NCI-H748 (cell line): Measurements from ENCODE around the gene DNMBP.
"Not testable (repeated sequence)": the region's sequence is repeated elsewhere in the genome, so short reads cannot be mapped to it uniquely, and the experiment has no call there.

ENCODE experiments used
- DNase-seq: peaks from one replicate; lab custom pipeline; 2025; ENCODE audit not compliant: unreplicated experiment; lab: John Stamatoyannopoulos, UW

DNMBP gene

GRCh38 chr10:99863535-99864240, 146.1 kb downstream of the DNMBP start:
- DNase-seq, result not testable (repeated sequence)

DNA sequence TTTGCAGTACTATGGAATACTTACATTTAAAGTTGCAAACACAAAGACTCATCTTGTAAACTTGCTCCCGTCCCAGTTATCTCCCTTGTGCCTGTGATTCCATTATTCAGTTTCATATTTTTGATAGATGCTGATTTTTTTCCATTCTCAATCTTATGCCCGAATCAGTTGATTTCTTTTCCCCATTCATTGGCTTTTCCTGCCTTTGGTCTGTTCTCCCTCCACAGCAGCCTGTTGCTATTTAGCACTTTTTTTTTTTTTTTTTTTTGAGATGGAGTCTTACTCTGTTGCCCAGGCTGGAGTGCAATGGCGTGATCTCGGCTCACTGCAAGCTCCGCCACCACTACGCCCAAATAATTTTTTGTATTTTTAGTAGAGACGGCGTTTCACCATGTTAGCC, 149.3 kb downstream of the DNMBP start:
- DNase-seq, result no peak

DNA sequence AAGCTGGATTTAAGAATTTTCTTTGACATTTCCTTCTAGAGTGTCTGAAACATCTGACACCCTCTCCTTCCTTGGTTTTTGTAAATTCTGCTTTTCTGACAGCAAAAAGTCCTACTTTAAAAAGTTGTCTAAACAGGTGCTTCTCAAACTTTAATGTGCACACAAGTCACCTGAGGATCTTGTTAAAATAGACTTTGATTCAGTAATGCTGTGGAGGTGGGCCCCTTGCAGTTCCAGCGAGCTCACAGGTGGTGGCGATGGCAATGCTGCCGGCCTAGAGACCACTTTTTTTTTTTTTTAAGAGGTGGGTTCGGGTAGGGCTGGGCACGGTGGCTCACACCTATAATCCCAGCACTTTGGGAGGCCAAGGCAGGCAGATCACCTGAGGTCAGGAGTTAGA, 150.2 kb downstream of the DNMBP start:
- peak; percentile 21 for DNase-seq

GRCh38 chr10:99858849-99859248, 150.9 kb downstream of the DNMBP start:
- no peak for DNase-seq

DNA sequence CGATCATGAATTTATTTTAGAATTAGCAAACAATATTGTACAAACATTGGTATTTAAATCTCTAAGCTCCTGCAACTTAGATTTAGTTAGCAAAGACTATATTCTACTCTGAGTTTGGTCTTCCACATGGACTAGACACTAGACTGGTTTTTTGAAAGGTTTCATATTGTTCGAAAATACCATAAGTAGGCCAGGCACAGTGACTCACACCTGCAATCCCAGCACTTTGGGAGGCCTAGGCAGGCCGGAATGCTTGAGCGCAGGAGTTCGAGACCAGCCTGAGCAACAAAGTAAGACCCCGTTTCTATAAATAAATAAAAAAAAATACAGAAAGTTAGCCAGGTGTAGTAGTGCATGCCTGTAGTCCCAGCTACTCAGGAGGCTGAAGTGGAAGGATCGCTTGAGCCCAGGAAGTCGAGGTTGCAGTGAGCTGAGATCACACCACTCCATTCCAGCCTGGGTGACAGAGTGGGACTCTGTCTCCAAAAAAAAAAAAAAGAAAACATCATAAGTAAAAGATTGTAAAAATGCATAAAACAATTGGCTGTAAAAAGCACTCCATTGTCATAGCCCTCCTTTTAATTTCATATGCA, 154.2 kb downstream of the DNMBP start:
- no peak for DNase-seq

GRCh38 chr10:99854860-99855259, 154.9 kb downstream of the DNMBP start:
- peak; percentile 36 for DNase-seq

GRCh38 chr10:99853655-99854054, 156.1 kb downstream of the DNMBP start:
- DNase-seq, result no peak

DNA sequence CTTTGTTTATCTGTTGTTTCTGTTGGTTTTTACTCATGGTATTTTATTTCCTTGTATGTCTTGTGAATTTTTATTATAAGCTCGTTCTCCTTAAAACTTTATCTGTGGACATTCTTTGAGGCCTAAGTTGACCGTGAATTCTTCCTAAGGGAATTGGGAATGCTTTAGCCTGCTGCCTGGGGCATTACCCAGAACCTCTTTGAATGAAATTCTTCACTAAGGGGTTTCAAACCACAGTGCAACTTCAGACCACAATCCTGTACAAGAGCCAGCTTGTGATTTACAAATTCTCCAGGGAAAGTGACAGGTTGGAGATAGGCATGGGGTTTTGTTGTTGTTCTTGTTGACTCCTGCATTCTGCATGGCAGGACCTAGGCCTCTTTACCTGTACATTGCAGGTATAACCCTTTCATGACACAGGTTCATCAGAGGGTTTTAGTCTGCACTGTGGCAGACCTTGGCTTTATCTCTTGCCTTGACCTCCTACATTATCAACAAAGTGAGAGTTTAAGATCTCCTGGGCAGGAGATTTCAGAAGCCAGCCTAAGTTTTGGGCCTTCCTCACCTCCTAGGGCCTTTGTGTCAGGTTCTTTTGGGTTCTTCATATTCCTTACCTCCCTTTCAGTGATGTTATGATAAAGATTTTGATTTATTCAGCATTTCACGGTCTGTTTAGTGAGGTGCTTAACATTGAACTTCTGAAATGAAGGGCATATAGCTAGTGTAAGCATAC, 157.1 kb downstream of the DNMBP start:
- no peak for DNase-seq

GRCh38 chr10:99851825-99852224, 157.9 kb downstream of the DNMBP start:
- no peak for DNase-seq

- no peak for DNase-seq
Measured at GRCh38 chr10:99850767-99851340, 158.9 kb downstream of the DNMBP start.

DNA sequence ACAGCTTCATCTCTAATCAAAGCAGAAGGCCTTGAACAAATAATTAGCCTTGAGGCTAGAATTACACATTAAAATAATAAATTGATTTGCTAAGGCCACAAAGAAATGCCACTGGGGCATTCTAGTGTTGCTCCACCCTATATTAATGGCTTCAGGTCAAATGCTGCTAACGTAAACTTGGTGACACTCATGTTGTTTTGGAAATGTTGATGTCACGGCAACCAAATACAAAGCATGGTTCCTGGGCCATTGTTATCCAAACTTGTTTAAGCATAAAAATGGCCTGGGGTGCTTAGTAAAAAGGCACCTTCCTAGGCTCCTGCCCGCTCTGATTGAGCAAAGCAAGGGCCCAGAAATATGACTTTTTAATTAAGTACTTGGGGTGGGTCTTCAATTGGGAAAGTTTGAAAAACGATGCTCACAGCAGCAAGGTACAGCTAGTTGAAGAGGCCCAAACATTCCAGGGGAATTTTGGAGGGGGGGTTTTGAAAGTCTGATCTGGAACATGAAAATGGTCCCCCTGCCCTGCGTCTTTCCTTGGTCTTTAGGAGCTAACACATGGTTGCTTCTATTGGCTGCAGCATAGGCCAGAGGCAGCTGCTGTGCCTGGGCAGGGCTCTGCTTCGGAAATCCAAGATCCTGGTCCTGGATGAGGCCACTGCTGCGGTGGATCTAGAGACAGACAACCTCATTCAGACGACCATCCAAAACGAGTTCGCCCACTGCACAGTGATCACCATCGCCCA, 159.6 kb downstream of the DNMBP start:
- DNase-seq, result peak; percentile 59

- no peak for DNase-seq
Measured at GRCh38 chr10:99849536-99849935, 160.2 kb downstream of the DNMBP start.

GRCh38 chr10:99849057-99849456, 160.7 kb downstream of the DNMBP start:
- no peak for DNase-seq

DNA sequence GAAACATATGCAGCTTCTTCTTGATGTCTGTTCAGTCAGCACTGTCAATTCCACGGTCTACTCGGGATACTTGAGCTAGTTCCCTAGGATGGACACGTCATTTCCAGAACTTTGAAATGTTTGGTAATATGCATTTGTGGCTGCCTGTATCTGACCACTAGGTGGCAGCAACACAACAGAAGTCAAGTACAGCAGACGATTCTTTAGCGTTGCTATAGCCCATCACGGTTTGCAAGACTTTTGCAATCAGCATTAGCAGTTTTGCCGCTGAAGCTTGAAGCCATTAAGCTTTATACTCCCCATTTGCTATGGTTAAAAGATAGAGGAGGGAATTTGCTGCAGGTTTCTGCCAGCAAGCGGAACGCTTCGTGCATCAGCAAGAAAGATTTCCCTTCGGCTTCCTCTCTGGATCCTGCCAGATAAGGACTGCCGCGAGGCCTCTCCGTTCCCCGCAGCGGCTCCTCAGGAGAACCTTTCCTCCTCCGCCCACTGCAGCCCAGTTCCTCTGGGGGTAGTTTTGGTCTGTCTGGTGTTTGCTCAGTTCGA, 163.8 kb downstream of the DNMBP start:
- peak; percentile 70 for DNase-seq

DNA sequence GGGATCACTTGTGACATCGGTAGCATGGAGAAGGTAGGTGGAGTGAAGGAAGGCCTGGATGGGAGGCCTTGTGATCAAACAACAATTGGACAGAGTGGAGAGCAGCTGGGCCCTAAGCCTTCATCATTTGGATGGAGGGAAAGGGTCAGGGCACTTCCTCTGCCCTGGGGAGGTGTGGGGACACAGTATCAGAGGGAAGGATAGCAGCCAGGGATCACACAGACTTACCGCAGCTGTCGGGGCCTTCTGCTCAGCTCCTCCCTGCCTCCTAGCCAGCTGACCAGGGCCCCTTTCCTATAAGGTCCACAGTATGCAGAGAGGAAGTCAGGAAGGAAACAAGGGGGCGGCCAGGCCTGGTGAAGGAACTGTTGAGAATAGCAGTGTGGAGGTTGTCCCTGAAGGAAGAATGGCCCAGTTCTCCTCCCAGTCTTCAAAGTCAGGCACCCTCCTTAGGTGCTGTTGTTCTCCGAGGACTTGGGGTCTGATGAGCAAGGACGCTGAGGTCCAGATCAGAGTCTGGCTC, 165.3 kb downstream of the DNMBP start:
- DNase-seq, result no peak

DNA sequence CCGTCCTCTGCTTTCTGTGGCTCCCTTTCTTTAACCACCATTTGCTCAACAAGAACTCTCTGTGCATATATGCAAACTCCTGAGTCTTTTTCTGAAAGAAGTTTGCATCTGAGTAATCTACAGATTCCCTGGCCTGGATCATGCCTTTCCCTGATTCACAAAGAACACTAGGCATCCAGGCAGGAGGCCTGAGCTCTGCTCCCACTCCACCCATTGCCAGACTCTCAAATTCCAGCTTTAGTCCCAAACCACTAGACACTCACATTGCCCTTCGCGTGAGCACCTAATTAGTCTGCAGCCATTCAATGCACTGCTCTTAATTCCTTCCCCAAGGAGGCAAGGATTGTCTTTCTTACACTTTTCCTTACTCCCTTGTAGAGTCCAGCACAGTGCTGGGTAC, 166.4 kb downstream of the DNMBP start:
- DNase-seq, result no peak

DNA sequence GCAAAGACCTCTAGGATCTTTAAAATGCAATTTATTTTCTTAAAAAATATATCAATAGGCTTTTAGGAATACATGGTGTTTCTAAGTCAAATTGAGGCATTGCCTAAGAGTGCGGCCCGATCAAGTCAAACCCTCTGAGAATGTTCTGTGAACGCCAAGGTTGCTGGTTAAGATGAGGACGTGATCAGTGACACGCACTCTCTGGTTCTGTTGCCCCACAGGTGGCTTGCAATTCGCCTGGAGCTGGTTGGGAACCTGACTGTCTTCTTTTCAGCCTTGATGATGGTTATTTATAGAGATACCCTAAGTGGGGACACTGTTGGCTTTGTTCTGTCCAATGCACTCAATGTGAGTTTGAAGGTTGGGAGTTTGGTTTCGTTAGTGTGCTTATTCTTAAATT, 168.0 kb downstream of the DNMBP start:
- no peak for DNase-seq

- not testable (repeated sequence) for DNase-seq
Measured at GRCh38 chr10:99840859-99841258, 168.9 kb downstream of the DNMBP start.

DNA sequence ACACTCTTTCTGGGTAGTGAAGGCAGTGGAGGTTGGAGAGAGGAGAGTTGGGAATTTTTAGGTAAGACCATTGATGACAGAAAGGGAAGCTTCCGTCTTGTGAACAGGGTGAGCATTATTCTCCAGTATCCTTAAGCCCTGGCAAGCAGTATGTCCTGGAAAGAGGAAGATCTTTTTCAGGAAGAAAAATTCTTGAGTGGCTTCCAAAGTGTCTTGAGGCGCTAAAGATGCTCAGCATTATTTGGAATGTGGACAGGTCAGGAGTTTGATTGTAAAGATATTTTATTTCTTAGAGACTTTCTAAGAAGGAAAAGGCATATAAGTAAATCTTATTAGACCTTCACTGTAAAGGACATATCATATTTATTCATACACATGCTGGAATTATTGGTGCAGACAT, 173.0 kb downstream of the DNMBP start:
- no peak for DNase-seq

GRCh38 chr10:99835947-99836346, 173.8 kb downstream of the DNMBP start:
- DNase-seq, result no peak

DNA sequence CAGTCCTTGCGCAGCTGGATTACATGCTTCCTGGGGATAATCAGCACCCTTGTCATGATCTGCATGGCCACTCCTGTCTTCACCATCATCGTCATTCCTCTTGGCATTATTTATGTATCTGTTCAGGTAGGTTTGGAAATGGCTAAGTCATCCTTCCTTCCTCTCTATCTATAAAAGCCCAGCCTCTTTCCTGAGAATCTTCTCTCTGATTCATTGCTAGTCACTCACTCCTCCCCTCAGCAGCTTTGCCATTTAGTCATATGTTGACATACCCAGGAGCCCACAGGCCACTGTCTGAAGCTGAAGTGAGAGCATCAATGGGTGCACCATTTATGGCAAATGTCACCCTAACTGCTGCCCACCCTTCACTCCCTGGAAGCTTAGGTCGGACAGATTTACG, 175.3 kb downstream of the DNMBP start:
- no peak for DNase-seq
